Activated CD4-positive, alpha-beta T cell treated with anti-CD3 and anti-CD28 coated beads, Interleukin-2, amount 10 ng/mL, durations not matched to agents 7 days and 5 days (primary cell): ENCODE results near the gene SQOR. TPM values are rescaled to one million over a fixed set of nuclear protein-coding genes. Genes with fewer than 3 reads are reported as not detected.

ENCODE experiments used
- CTCF ChIA-PET: fragments of 350-600 bp; sonication (Branson Sonifier 250); formaldehyde crosslinking; loops from one replicate; lab custom pipeline; 2021; ENCODE audit warnings: antibody characterized with exemption; lab: Charles Lee
- POLR2A ChIA-PET: fragments of 350-600 bp; sonication (Branson Sonifier 250); formaldehyde crosslinking; loops from one replicate; lab custom pipeline; 2021; ENCODE audit warnings: antibody characterized with exemption; lab: Charles Lee
- DNase-seq: peaks from one replicate; pipeline ENCODE4 v3.0.0-alpha.2; 2020
- H3K27ac Mint-ChIP-seq: one replicate; pipeline ENCODE4 v1.8.0; 2021; ENCODE audit warnings: mild to moderate bottlenecking, moderate library complexity, mixed read lengths
- H3K27me3 Mint-ChIP-seq: one replicate; pipeline ENCODE4 v1.8.0; 2021; ENCODE audit warnings: mixed read lengths
- H3K36me3 Mint-ChIP-seq: one replicate; pipeline ENCODE4 v1.8.0; 2021; ENCODE audit warnings: low read depth, mixed read lengths
- H3K4me1 Mint-ChIP-seq: one replicate; pipeline ENCODE4 v1.8.0; 2021; ENCODE audit warnings: mixed read lengths
- H3K4me3 Mint-ChIP-seq: one replicate; pipeline ENCODE4 v1.8.0; 2021; ENCODE audit warnings: mild to moderate bottlenecking, moderate library complexity, mixed read lengths
- H3K9me3 Mint-ChIP-seq: one replicate; pipeline ENCODE4 v1.8.0; 2021; ENCODE audit warnings: mixed read lengths
- total RNA-seq, 2 experiments: library from RNA; stranded (reverse); gene quantifications; one replicate each; pipeline ENCODE4 v1.2.3, GENCODE V29; 2021

SQOR gene
- total RNA-seq, result 10 to 100 TPM; 98.6 to 99.1 TPM

DNA sequence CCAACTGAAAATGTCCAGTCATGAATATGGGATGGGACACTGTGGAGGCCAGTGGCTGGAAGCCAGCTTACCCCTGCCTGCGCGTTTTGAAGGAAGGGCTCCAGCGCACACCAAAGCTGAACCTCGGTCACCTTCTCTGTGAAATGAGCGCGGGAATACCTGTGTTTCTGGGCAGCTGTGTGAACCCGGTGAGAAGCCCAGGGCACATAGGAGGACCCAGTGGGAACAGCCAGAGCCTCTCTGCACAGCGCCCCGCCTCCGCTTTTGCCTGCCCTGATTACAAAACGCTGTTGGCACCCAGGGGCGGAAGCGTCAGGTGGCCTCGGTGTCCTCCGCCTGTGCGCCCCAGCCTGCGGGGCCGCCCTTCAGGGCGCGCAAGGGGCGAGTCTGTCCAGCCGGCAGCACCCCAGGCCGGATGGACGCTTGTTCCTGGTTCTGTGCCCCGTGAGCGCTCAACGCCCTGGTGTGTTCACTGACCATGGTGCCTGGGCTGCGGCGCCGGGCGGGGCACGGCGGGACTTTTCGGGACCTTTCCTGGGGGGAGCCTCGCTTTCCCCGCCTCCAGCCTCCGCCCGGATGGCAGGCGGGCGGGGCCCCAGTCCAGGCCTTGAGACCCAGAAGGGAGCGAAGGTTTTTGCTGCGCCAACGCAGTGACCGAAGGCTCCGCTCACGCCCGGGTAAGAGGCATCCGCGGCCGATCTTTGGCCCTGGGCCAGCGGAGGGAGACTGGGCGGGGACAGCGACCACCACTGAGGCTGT lies at the start of gene SQOR:
Gene SQOR (plus strand): TSS at position 598 of the 759 bp plus-strand sequence. CDS start 23,895 bp downstream, outside the sequence.
- H3K4me1 Mint-ChIP-seq, result peaks cover 43% of the 10 kb centered on the region
- DNase-seq, result peak; percentile 72
- H3K27ac Mint-ChIP-seq, result peak within 1 kb of the TSS; percentile 96
- ChIA-PET CTCF (interaction anchor here (0.5 to 1.8 kb wide), 7 partner anchors 9 to 459 kb away, joined by 3 to 6 read pairs (median 3); no protein-coding TSS in a partner anchor), POLR2A (no interaction called here)
- peak within 1 kb of the TSS; percentile 100 for H3K4me3 Mint-ChIP-seq
- H3K9me3 Mint-ChIP-seq, result no peaks in the 10 kb centered on the region
- H3K36me3 Mint-ChIP-seq, result peaks cover 29% of the 10 kb centered on the region
- H3K27me3 Mint-ChIP-seq, result peaks cover 2% of the 10 kb centered on the region

- no peaks in the 10 kb centered on the region for H3K36me3 Mint-ChIP-seq
- ChIA-PET POLR2A (no interaction called here), CTCF (interaction anchor here (2.2 kb wide), 1 partner anchor 9 kb away, joined by 6 read pairs; no protein-coding TSS in a partner anchor)
- peaks cover 27% of the 10 kb centered on the region for H3K4me1 Mint-ChIP-seq
- no peaks in the 10 kb centered on the region for H3K27me3 Mint-ChIP-seq
- no peak for DNase-seq
- no peak overlapping the region for H3K4me3 Mint-ChIP-seq
- H3K27ac Mint-ChIP-seq, result no peak overlapping the region
- no peaks in the 10 kb centered on the region for H3K9me3 Mint-ChIP-seq
Observed at GRCh38 chr15:45585069-45585791, 49.6 kb upstream of the SQOR start.

DNA sequence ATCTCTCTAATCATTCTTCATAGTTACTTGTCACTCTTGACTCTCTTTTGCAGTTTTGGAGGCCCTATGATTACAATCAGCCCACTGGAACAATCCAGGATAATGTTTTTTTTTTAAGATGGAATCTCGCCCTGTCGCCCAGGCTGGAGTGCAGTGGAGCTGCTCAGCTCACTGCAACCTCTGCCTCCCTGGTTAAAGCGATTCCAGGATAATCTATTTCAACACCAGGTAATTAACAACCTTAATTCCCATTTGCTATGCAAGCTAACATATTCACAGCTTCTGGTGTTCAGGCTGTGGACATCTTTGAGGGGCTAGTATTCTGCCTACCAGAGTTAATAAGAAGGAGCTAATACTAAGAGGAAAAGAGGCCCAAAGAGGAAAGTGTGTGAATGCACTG lies 48.7 kb upstream of the SQOR start:
- H3K27ac Mint-ChIP-seq, result peak overlapping the region; percentile 100
- H3K36me3 Mint-ChIP-seq, result no peaks in the 10 kb centered on the region
- H3K4me1 Mint-ChIP-seq, result peaks cover 29% of the 10 kb centered on the region
- peak overlapping the region; percentile 97 for H3K4me3 Mint-ChIP-seq
- H3K27me3 Mint-ChIP-seq, result no peaks in the 10 kb centered on the region
- no peak for DNase-seq
- no peaks in the 10 kb centered on the region for H3K9me3 Mint-ChIP-seq
- ChIA-PET CTCF (interaction anchor here (0.7 to 2.2 kb wide), 7 partner anchors 8 to 184 kb away, joined by 3 to 9 read pairs (median 3); a partner anchor contains a TSS), POLR2A (interaction anchor here (0.9 kb wide), 1 partner anchor 184 kb away, joined by 3 read pairs; a partner anchor contains a TSS)

DNA sequence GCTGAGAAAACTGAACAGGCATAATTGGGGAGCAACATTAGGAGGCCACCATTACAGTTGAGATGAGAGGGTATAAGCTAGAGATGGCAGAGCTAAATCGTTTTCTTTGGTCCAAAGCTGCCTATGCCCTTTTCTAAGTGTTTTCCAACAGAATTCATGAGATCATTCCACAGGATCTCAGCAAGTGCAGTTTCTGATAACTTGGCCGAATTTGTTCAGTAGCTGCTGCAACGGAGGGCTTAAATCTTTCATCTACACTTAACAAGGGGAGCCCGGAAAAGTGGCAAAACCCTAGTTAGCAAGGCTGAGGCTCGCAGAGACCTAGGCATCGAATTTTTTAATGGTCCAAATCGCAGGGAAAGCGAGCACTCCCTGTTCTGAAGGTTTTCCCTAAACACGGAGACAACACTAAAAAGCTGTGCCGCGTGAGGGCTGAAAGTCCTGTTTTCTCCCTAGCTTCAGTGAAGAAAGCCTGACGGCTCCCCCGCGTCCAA lies 48.2 kb upstream of the SQOR start:
- peaks cover 32% of the 10 kb centered on the region for H3K4me1 Mint-ChIP-seq

GRCh38 chr15:45587095-45587862 lies 47.5 kb upstream of the SQOR start, which contains the start of gene BLOC1S6:
Gene BLOC1S6 (plus strand): TSS chr15:45587379. CDS start chr15:45587444, 65 bp downstream.
- H3K9me3 Mint-ChIP-seq, result no peaks in the 10 kb centered on the region
- DNase-seq, result peak; percentile 89
- no peaks in the 10 kb centered on the region for H3K36me3 Mint-ChIP-seq
- peak within 1 kb of the TSS; percentile 97 for H3K4me3 Mint-ChIP-seq
- no peaks in the 10 kb centered on the region for H3K27me3 Mint-ChIP-seq
- peak within 1 kb of the TSS; percentile 100 for H3K27ac Mint-ChIP-seq
- POLR2A ChIA-PET, result interaction anchor here (0.6 to 0.9 kb wide), 4 partner anchors 31 to 185 kb away, joined by 3 to 4 read pairs (median 3); a partner anchor contains a TSS
- CTCF ChIA-PET, result interaction anchor here (0.6 to 2.3 kb wide), 15 partner anchors 10 to 247 kb away, joined by 3 to 9 read pairs (median 3); a partner anchor contains a TSS
- peaks cover 37% of the 10 kb centered on the region for H3K4me1 Mint-ChIP-seq

More for the DNA sequence above, 48.2 kb upstream of the SQOR start:
- Mint-ChIP-seq H3K4me3 (peak overlapping the region; percentile 97), H3K9me3 (no peaks in the 10 kb centered on the region), H3K27ac (peak overlapping the region; percentile 100), H3K27me3 (no peaks in the 10 kb centered on the region), H3K36me3 (no peaks in the 10 kb centered on the region)
- POLR2A ChIA-PET, result interaction anchor here (0.6 to 0.9 kb wide), 3 partner anchors 30 to 184 kb away, joined by 3 to 4 read pairs (median 3); a partner anchor contains a TSS
- CTCF ChIA-PET, result interaction anchor here (0.6 to 2.2 kb wide), 10 partner anchors 8 to 184 kb away, joined by 3 to 9 read pairs (median 3); a partner anchor contains a TSS
- DNase-seq, result no peak

DNA sequence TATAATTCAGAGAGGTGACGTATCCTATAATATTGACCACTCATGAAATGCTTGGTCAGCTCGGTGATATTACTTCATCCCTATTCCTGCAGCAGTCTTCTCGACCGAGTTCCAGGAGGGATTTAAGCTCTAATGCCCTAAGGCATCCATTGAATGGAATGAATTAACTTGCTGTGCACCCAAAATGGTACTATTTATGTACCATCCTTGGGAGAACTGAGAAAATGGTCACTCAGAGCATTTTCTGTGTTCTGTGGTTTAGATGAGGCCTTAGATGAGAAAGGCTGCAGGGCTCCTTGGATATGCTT lies 47.0 kb upstream of the SQOR start:
- Mint-ChIP-seq H3K36me3 (peaks cover 5% of the 10 kb centered on the region), H3K27me3 (no peaks in the 10 kb centered on the region), H3K4me3 (peak overlapping the region; percentile 97), H3K4me1 (peaks cover 40% of the 10 kb centered on the region), H3K27ac (peak overlapping the region; percentile 100), H3K9me3 (no peaks in the 10 kb centered on the region)
- ChIA-PET CTCF (interaction anchor here (0.6 to 2.3 kb wide), 10 partner anchors 9 to 248 kb away, joined by 3 to 9 read pairs (median 3); partner anchors contain the start of gene SQOR), POLR2A (interaction anchor here (0.6 kb wide), 1 partner anchor 75 kb away, joined by 3 read pairs; no protein-coding TSS in a partner anchor)
- no peak for DNase-seq

GRCh38 chr15:45588219-45588875 lies 46.5 kb upstream of the SQOR start:
- Mint-ChIP-seq H3K4me1 (peaks cover 40% of the 10 kb centered on the region), H3K9me3 (no peaks in the 10 kb centered on the region), H3K36me3 (peaks cover 6% of the 10 kb centered on the region), H3K4me3 (peak overlapping the region; percentile 97), H3K27me3 (no peaks in the 10 kb centered on the region), H3K27ac (peak overlapping the region; percentile 100)
- ChIA-PET POLR2A (no interaction called here), CTCF (interaction anchor here (0.6 to 2.3 kb wide), 10 partner anchors 9 to 170 kb away, joined by 3 to 9 read pairs (median 3); partner anchors contain the start of gene SQOR)
- DNase-seq, result no peak

GRCh38 chr15:45589256-45589655 lies 45.6 kb upstream of the SQOR start:
- POLR2A ChIA-PET, result no interaction called here
- H3K27ac Mint-ChIP-seq, result no peak overlapping the region
- no peaks in the 10 kb centered on the region for H3K27me3 Mint-ChIP-seq
- H3K36me3 Mint-ChIP-seq, result peaks cover 11% of the 10 kb centered on the region
- peaks cover 43% of the 10 kb centered on the region for H3K4me1 Mint-ChIP-seq
- DNase-seq, result no peak
- CTCF ChIA-PET, result interaction anchor here (0.6 to 2.3 kb wide), 4 partner anchors 46 to 171 kb away, joined by 3 to 5 read pairs (median 4); partner anchors contain the start of gene SQOR
- H3K4me3 Mint-ChIP-seq, result no peak overlapping the region
- H3K9me3 Mint-ChIP-seq, result no peaks in the 10 kb centered on the region

- peaks cover 20% of the 10 kb centered on the region for H3K4me1 Mint-ChIP-seq
Observed at GRCh38 chr15:45594319-45594718, 40.5 kb upstream of the SQOR start.

GRCh38 chr15:45594835-45595530 lies 39.8 kb upstream of the SQOR start:
- no peak for DNase-seq
- CTCF ChIA-PET, result interaction anchor here (1.2 to 2.0 kb wide), 2 partner anchors 9 to 19 kb away, joined by 3 to 6 read pairs; no protein-coding TSS in a partner anchor
- H3K4me3 Mint-ChIP-seq, result no peak overlapping the region

More at GRCh38 chr15:45594319-45594718, 40.5 kb upstream of the SQOR start:
- Mint-ChIP-seq H3K27ac (no peak overlapping the region), H3K4me3 (no peak overlapping the region), H3K9me3 (peaks cover 2% of the 10 kb centered on the region), H3K36me3 (peaks cover 35% of the 10 kb centered on the region), H3K27me3 (no peaks in the 10 kb centered on the region)
- ChIA-PET POLR2A (no interaction called here), CTCF (interaction anchor here (0.7 to 2.0 kb wide), 2 partner anchors 9 to 112 kb away, joined by 3 to 6 read pairs; no protein-coding TSS in a partner anchor)
- no peak for DNase-seq

More at GRCh38 chr15:45594835-45595530, 39.8 kb upstream of the SQOR start:
- H3K36me3 Mint-ChIP-seq, result peaks cover 35% of the 10 kb centered on the region
- peaks cover 17% of the 10 kb centered on the region for H3K4me1 Mint-ChIP-seq
- peaks cover 2% of the 10 kb centered on the region for H3K9me3 Mint-ChIP-seq
- POLR2A ChIA-PET, result no interaction called here
- no peak overlapping the region for H3K27ac Mint-ChIP-seq
- no peaks in the 10 kb centered on the region for H3K27me3 Mint-ChIP-seq
